K562 (cell line): ENCODE results near the gene MSMO1. TPM values are rescaled to one million over a fixed set of nuclear protein-coding genes. Genes with fewer than 3 reads are reported as not detected.

Source experiments
- ATAC-seq: fragments of 200-7000 bp; cut with Tn5 transposase; 3 replicates; pipeline ENCODE4 v1.9.1; 2020; ENCODE audit warnings: moderate library complexity
- BruUV-seq: library from RNA; stranded (reverse); fragments of 400-500 nt; replicated peaks from 2 replicates; lab custom pipeline; 2021; lab: Mats Ljungman, UMichigan
- CTCF ChIA-PET: fragments of 300-600 bp; formaldehyde crosslinking; extraction: SDS; loops from one replicate; lab custom pipeline; 2021; ENCODE audit warnings: low intra/inter-chr PET ratio; lab: Yijun Ruan, JAX
- POLR2A ChIA-PET: fragments of 300-600, 350-650 bp; sonication (Branson Sonifier 250); formaldehyde crosslinking; extraction: SDS; loops from one replicate; lab custom pipeline; 2021; ENCODE audit warnings: antibody characterized with exemption, inconsistent platforms; lab: Yijun Ruan, JAX
- DNase-seq, 4 experiments: peaks; one replicate each; pipeline versions ENCODE4 v3.0.0 to v3.0.0-alpha.2; 2011 to 2018; ENCODE audit warnings: low spot score in 3 of 4, mixed read lengths in 3 of 4; ENCODE audit errors: extremely low read depth in 1 of 4
- FAIRE-seq: peaks from 2 replicates; lab custom pipeline; 2011; peaks lifted over from hg19 to GRCh38; lab: Jason Lieb, UNC
- H2AFZ ChIP-seq: 2 replicates; pipeline ENCODE4 v1.6.0; 2011; ENCODE audit warnings: low read depth, low read length, control low read depth, inconsistent platforms
- H3K27ac ChIP-seq: fragments of 200-600 bp; 3 replicates; pipeline ENCODE4 v1.8.0; 2011; ENCODE audit warnings: low read depth, mild to moderate bottlenecking, control low read depth, inconsistent platforms, low read length, moderate library complexity, mixed read lengths; ENCODE audit errors: extremely low read depth
- H3K27me3 ChIP-seq, 2 experiments: fragments of 300-600 bp in 1 of 2; 2 replicates in 1 of 2; 3 replicates in 1 of 2; pipeline versions ENCODE4 v1.6.0 to v1.8.0; 2011; ENCODE audit warnings: inconsistent platforms in 2 of 2, low read length in 2 of 2, mild to moderate bottlenecking in 1 of 2, mixed read lengths in 1 of 2, moderate library complexity in 1 of 2; ENCODE audit not compliant: control insufficient read depth in 2 of 2, insufficient read depth in 2 of 2
- H3K36me3 ChIP-seq: fragments of 300-600 bp; 3 replicates; pipeline ENCODE4 v1.8.0; 2011; ENCODE audit warnings: mild to moderate bottlenecking, low read length, inconsistent platforms; ENCODE audit not compliant: control insufficient read depth, insufficient read depth
- H3K4me1 ChIP-seq, 2 experiments: fragments of 200-600 bp in 1 of 2; replicated peaks in 1 of 2; 2 replicates in 1 of 2; 3 replicates in 1 of 2; pipeline versions ENCODE4 v1.5.1 to v1.8.0; 2011; ENCODE audit warnings: inconsistent platforms in 2 of 2, low read length in 2 of 2, mild to moderate bottlenecking in 1 of 2, mixed read lengths in 1 of 2, moderate library complexity in 1 of 2; ENCODE audit not compliant: control insufficient read depth in 2 of 2, insufficient read depth in 2 of 2
- H3K4me2 ChIP-seq: 2 replicates; pipeline ENCODE4 v1.6.1; 2011; ENCODE audit warnings: low read length, control low read depth, inconsistent platforms, mixed read lengths; ENCODE audit not compliant: insufficient read depth
- H3K4me3 ChIP-seq: fragments of 200-600 bp; sonication (generic), shearing (Covaris generic); 2 replicates; pipeline ENCODE4 v1.5.1; 2016; ENCODE audit warnings: control low read depth, inconsistent platforms
- H3K79me2 ChIP-seq: fragments of 200-600 bp; 3 replicates; pipeline ENCODE4 v1.8.0; 2011; ENCODE audit warnings: low read length, inconsistent platforms; ENCODE audit not compliant: control insufficient read depth, insufficient read depth
- H3K9ac ChIP-seq, 2 experiments: 2 replicates each; pipeline versions ENCODE4 v1.6.0 to v1.6.1; 2011; ENCODE audit warnings: low read depth in 2 of 2, low read length in 2 of 2, control low read depth in 1 of 2, inconsistent platforms in 1 of 2, mild to moderate bottlenecking in 1 of 2, mixed read lengths in 1 of 2; ENCODE audit not compliant: insufficient read depth in 1 of 2
- H3K9me1 ChIP-seq: one replicate; pipeline ENCODE4 v1.6.0; 2011; ENCODE audit warnings: inconsistent platforms, mild to moderate bottlenecking, low read length, moderate library complexity; ENCODE audit not compliant: control insufficient read depth, insufficient read depth
- H3K9me3 ChIP-seq: replicated peaks from 2 replicates; pipeline ENCODE4 v1.5.1; 2011; ENCODE audit warnings: low read depth, low read length, inconsistent platforms; ENCODE audit not compliant: control insufficient read depth, insufficient read depth
- H4K20me1 ChIP-seq: replicated peaks from 2 replicates; pipeline ENCODE4 v1.6.1; 2011; ENCODE audit warnings: low read length, inconsistent platforms, mixed read lengths; ENCODE audit not compliant: control insufficient read depth, insufficient read depth
- BRCA1 ChIP-seq, 2 experiments: fragments of 450-650 bp in 1 of 2; sonication (generic) in 1 of 2; formaldehyde crosslinking in 1 of 2; IDR thresholded peaks; 2 replicates each; pipeline versions ENCODE4 v1.5.0 to v1.6.1; 2017 to 2020; ENCODE audit warnings: mild to moderate bottlenecking in 1 of 2, missing genetic modification reagents in 1 of 2
- CCAR2 ChIP-seq: fragments of 200-400 bp; formaldehyde crosslinking; IDR thresholded peaks from 2 replicates; pipeline ENCODE4 v1.6.1; 2017; ENCODE audit warnings: mild to moderate bottlenecking, low read depth, low read length
- GTF2F1 ChIP-seq: IDR thresholded peaks from 2 replicates; pipeline ENCODE4 v1.6.1; 2011; ENCODE audit warnings: low read depth, low read length, improper control_type of control experiment
- MAFK ChIP-seq: IDR thresholded peaks from 2 replicates; pipeline ENCODE4 v1.6.1; 2011; ENCODE audit warnings: low read length, improper control_type of control experiment
- RBBP5 ChIP-seq: fragments of 200-600 bp; sonication (generic); IDR thresholded peaks from 2 replicates; pipeline ENCODE4 v1.6.1; 2012; ENCODE audit warnings: borderline replicate concordance, mild to moderate bottlenecking, low read length, control low read depth, inconsistent platforms; ENCODE audit not compliant: insufficient read depth, poor library complexity, severe bottlenecking
- ZBTB9 ChIP-seq: fragments of 450-650 bp; formaldehyde crosslinking; IDR thresholded peaks from 2 replicates; pipeline ENCODE4 v1.4.0; 2020; ENCODE audit warnings: mild to moderate bottlenecking, moderate library complexity
- ZNF133 ChIP-seq: fragments of 250-450 bp; sonication (Bioruptor Pico); IDR thresholded peaks from 2 replicates; pipeline ENCODE4 v1.4.0; 2020; ENCODE audit warnings: mild to moderate bottlenecking
- WGBS: fragments of 100-300 bp; shearing (Covaris generic); methylation state at CpG from one replicate; pipeline ENCODE4 v1.1.6; 2016; ENCODE audit warnings: low coverage, mixed read lengths; ENCODE audit not compliant: insufficient coverage; ENCODE audit errors: missing lambda C conversion rate; 5-methylcytosine and 5-hydroxymethylcytosine counted together
- in situ Hi-C: fragments of 300-500 bp; cut with MboI; formaldehyde crosslinking; loops from 4 replicates; pipeline ENCODE4 v1.15.0; 2018; ENCODE audit warnings: inconsistent platforms, mixed read lengths
- intact Hi-C: fragments of 100-400 bp; cut with micrococcal nuclease; formaldehyde crosslinking; loops from 2 replicates; pipeline ENCODE4 v1.14.2; 2022
- polyA plus RNA-seq, 8 experiments: library from polyadenylated mRNA; depleted of rRNA in 4 of 8; stranded (reverse) in 5 of 8; unstranded in 3 of 8; fragments of >200 nt; fragmentation: Nextera tagmentation in 2 of 8; fragmentation: Illumina TruSeq in 1 of 8; extraction: Ambion mirVana in 2 of 8; extraction: Trizol in 1 of 8; gene quantifications; 2 replicates each; pipeline versions ENCODE4 v1.2.1 to v1.2.3, GENCODE V29; 2011 to 2014; ENCODE audit warnings: inconsistent platforms in 1 of 8, missing spikeins in 1 of 8
- total RNA-seq, 7 experiments: library from RNA; depleted of rRNA in 6 of 7; stranded (reverse); fragments of >200 nt in 6 of 7; fragmentation: Illumina TruSeq in 2 of 7; extraction: Trizol in 2 of 7; gene quantifications; 2 replicates each; pipeline versions ENCODE4 v1.2.1 to v1.2.3, GENCODE V29; 2011 to 2021; ENCODE audit warnings: low replicate concordance in 1 of 7
- TF ChIP-seq, protein P1 (sequence below): fragments of 200-400 bp; formaldehyde crosslinking; IDR thresholded peaks from 2 replicates; pipeline ENCODE4 v1.6.1; 2017; ENCODE audit warnings: mild to moderate bottlenecking, low read depth, low read length, moderate library complexity
- TF ChIP-seq, protein P2 (sequence below): fragments of 450-650 bp; formaldehyde crosslinking; IDR thresholded peaks from 2 replicates; pipeline ENCODE4 v1.4.0; 2022; ENCODE audit warnings: missing genetic modification characterization
- TF ChIP-seq, protein P3 (sequence below): fragments of 250-450 bp; sonication (Bioruptor Pico); IDR thresholded peaks from 2 replicates; pipeline ENCODE4 v1.5.1; 2021; ENCODE audit warnings: mild to moderate bottlenecking
- TF ChIP-seq, protein P4 (sequence below): fragments of 250-450 bp; sonication (Bioruptor Pico); IDR thresholded peaks from 2 replicates; pipeline ENCODE4 v1.5.0; 2022; ENCODE audit warnings: mild to moderate bottlenecking

MSMO1 gene
- total and polyA plus RNA-seq, 9 of the 15 experiments (the other 6 are each of a cell fraction or from before 2014, with no cell fraction given): 32.0 to 172 (median 63.5) TPM

DNA sequence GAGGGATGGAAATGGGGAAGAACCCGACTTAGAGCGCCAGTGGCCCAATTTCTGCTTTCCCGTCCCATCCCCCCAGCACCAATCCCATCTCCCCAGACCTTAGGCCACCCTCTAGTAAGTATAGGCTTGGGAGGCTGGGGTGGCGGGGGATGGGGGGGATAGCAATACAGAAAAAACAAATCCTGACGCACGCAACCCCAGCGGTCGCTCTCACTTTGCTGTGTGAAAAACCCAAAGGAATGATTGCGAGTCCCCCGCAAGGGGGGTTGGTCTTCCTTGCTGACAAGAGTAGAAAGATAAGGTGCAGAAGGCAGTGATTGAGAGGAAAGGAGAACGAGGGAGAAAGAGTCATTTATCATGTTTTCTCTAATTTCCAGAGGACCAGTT lies 52.2 kb downstream of the MSMO1 start:
- DNase-seq: no peak
- 15% methylated on average over 8 of the region's 11 CpGs for WGBS
- Histone ChIP-seq H3K27ac (no peak overlapping the region), H3K9me3 (no peaks in the 10 kb centered on the region), H3K4me2 (no peak overlapping the region), H3K79me2 (no peaks in the 10 kb centered on the region), H3K4me3 (no peak overlapping the region), H3K9ac (no peak overlapping the region), H2AFZ (no peak overlapping the region), H3K9me1 (no peaks in the 10 kb centered on the region), H3K36me3 (no peaks in the 10 kb centered on the region), H4K20me1 (no peaks in the 10 kb centered on the region), H3K4me1 (peaks cover 0 to 7% of the 10 kb centered on the region in 2 experiments; a peak in 2 of 5 replicates), H3K27me3 (peaks cover 0 to 7% of the 10 kb centered on the region in 2 experiments; a peak in 2 of 5 replicates)
- BruUV-seq: no TSS peak
- no peak for FAIRE-seq
- in situ Hi-C loops (no loop called here), intact Hi-C loops (no loop called here)
- ATAC-seq: no peak
- ChIA-PET POLR2A (no interaction called here), CTCF (no interaction called here)
- TF ChIP-seq CCAR2 (no peak), ZBTB9 (CRISPR knock-in tag) (no peak), RBBP5 (no peak), GTF2F1 (no peak), BRCA1 (IDR thresholded peaks at IDR 0.05) (no peak), BRCA1 (CRISPR knock-in tag; IDR thresholded peaks at IDR 0.05) (no peak), MAFK (no peak), ZNF133 (CRISPR knock-in tag) (no peak)
- TF ChIP-seq, protein P1, sequence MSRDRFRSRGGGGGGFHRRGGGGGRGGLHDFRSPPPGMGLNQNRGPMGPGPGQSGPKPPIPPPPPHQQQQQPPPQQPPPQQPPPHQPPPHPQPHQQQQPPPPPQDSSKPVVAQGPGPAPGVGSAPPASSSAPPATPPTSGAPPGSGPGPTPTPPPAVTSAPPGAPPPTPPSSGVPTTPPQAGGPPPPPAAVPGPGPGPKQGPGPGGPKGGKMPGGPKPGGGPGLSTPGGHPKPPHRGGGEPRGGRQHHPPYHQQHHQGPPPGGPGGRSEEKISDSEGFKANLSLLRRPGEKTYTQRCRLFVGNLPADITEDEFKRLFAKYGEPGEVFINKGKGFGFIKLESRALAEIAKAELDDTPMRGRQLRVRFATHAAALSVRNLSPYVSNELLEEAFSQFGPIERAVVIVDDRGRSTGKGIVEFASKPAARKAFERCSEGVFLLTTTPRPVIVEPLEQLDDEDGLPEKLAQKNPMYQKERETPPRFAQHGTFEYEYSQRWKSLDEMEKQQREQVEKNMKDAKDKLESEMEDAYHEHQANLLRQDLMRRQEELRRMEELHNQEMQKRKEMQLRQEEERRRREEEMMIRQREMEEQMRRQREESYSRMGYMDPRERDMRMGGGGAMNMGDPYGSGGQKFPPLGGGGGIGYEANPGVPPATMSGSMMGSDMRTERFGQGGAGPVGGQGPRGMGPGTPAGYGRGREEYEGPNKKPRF: no peak
- TF ChIP-seq, protein P2, sequence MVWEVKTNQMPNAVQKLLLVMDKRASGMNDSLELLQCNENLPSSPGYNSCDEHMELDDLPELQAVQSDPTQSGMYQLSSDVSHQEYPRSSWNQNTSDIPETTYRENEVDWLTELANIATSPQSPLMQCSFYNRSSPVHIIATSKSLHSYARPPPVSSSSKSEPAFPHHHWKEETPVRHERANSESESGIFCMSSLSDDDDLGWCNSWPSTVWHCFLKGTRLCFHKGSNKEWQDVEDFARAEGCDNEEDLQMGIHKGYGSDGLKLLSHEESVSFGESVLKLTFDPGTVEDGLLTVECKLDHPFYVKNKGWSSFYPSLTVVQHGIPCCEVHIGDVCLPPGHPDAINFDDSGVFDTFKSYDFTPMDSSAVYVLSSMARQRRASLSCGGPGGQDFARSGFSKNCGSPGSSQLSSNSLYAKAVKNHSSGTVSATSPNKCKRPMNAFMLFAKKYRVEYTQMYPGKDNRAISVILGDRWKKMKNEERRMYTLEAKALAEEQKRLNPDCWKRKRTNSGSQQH (CRISPR knock-in tag): no peak
- TF ChIP-seq, protein P3, sequence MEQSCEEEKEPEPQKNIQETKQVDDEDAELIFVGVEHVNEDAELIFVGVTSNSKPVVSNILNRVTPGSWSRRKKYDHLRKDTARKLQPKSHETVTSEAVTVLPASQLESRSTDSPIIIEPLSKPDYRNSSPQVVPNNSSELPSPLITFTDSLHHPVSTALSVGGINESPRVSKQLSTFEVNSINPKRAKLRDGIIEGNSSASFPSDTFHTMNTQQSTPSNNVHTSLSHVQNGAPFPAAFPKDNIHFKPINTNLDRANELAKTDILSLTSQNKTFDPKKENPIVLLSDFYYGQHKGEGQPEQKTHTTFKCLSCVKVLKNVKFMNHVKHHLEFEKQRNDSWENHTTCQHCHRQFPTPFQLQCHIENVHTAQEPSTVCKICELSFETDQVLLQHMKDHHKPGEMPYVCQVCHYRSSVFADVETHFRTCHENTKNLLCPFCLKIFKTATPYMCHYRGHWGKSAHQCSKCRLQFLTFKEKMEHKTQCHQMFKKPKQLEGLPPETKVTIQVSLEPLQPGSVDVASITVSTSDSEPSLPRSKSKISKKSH (CRISPR knock-in tag): no peak
- TF ChIP-seq, protein P4, sequence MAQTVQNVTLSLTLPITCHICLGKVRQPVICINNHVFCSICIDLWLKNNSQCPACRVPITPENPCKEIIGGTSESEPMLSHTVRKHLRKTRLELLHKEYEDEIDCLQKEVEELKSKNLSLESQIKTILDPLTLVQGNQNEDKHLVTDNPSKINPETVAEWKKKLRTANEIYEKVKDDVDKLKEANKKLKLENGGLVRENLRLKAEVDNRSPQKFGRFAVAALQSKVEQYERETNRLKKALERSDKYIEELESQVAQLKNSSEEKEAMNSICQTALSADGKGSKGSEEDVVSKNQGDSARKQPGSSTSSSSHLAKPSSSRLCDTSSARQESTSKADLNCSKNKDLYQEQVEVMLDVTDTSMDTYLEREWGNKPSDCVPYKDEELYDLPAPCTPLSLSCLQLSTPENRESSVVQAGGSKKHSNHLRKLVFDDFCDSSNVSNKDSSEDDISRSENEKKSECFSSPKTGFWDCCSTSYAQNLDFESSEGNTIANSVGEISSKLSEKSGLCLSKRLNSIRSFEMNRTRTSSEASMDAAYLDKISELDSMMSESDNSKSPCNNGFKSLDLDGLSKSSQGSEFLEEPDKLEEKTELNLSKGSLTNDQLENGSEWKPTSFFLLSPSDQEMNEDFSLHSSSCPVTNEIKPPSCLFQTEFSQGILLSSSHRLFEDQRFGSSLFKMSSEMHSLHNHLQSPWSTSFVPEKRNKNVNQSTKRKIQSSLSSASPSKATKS (CRISPR knock-in tag): no peak
